Sigmoid colon (tissue), 7 donors: ENCODE results near the gene MBNL1. TPM values are rescaled to one million over a fixed set of nuclear protein-coding genes. Genes with fewer than 3 reads are reported as not detected.

ENCODE experiments used
- DNase-seq: peaks from one replicate; pipeline ENCODE4 v3.0.0-alpha.2; 2019
- H3K27ac ChIP-seq, 4 donors: fragments of 200-600 bp; sonication (generic); one replicate each; pipeline ENCODE4 v1.5.1; 2016 to 2019; ENCODE audit warnings: mild to moderate bottlenecking in 1 of 4
- H3K27me3 ChIP-seq, 3 donors: fragments of 200-600 bp; sonication (generic); one replicate each; pipeline ENCODE4 v1.5.1; 2019; ENCODE audit warnings: mild to moderate bottlenecking in 1 of 3
- H3K36me3 ChIP-seq, 4 donors: fragments of 200-600 bp; sonication (generic); one replicate each; pipeline ENCODE4 v1.5.1; 2016 to 2019
- H3K4me1 ChIP-seq, 4 donors: fragments of 200-600 bp; sonication (generic); one replicate each; pipeline ENCODE4 v1.5.1; 2017 to 2019
- H3K4me3 ChIP-seq, 4 donors: fragments of 200-600 bp; sonication (generic); one replicate each; pipeline ENCODE4 v1.5.1; 2017 to 2019; ENCODE audit warnings: mild to moderate bottlenecking in 2 of 4, moderate library complexity in 1 of 4
- H3K9me3 ChIP-seq, 4 donors: fragments of 200-600 bp in 3 of 4; sonication (generic) in 3 of 4; one replicate each; pipeline versions ENCODE4 v1.5.1 to v1.6.1; 2013 to 2019
- EP300 ChIP-seq, 4 donors: sonication (generic); formaldehyde crosslinking; IDR thresholded peaks; one replicate each; pipeline ENCODE4 v1.6.1; 2017; ENCODE audit warnings: antibody characterized with exemption in 4 of 4
- POLR2A ChIP-seq, 2 donors: fragments of 450-650 bp; IDR thresholded peaks; one replicate each; pipeline ENCODE4 v1.6.1; 2016; ENCODE audit warnings: antibody characterized with exemption in 2 of 2, mild to moderate bottlenecking in 2 of 2, moderate library complexity in 2 of 2
- POLR2AphosphoS5 ChIP-seq, 4 donors: sonication (generic); formaldehyde crosslinking; IDR thresholded peaks; one replicate each; pipeline ENCODE4 v1.6.1; 2017; ENCODE audit warnings: antibody characterized with exemption in 4 of 4
- WGBS, 2 donors: extraction: QIAGEN DNeasy Blood & Tissue Kit; methylation state at CpG; one replicate each; pipeline ENCODE4 v1.1.7; 2013; 5-methylcytosine and 5-hydroxymethylcytosine counted together
- intact Hi-C: fragments of 100-400 bp; cut with DNase I; formaldehyde crosslinking; loops from one replicate; pipeline ENCODE4 v1.15.1; 2023
- polyA plus RNA-seq, 3 donors: library from polyadenylated mRNA; stranded (reverse); fragments of 200-250 nt; gene quantifications; one replicate each; pipeline ENCODE4 v1.2.3, GENCODE V29; 2013
- total RNA-seq, 4 donors: library from RNA; depleted of rRNA; stranded (reverse); fragments of >200 nt; gene quantifications; one replicate each; pipeline ENCODE4 v1.1.0, GENCODE V29; 2016
- TF ChIP-seq, protein P1 (sequence below), 4 experiments: fragments of 450-650 bp in 3 of 4; fragments of 200-600 bp in 1 of 4; IDR thresholded peaks; one replicate each; pipeline ENCODE4 v1.5.1; 2016 to 2019; ENCODE audit warnings: antibody characterized with exemption in 4 of 4, mild to moderate bottlenecking in 3 of 4, moderate library complexity in 2 of 4
- donor health status: healthy with polysubstance abuse.
- donor health status: Bipolar disorder and iron deficiency.
- donor health status: healthy.

Gene MBNL1
- total and polyA plus RNA-seq, 7 donors: 60.5 to 898 (median 602) TPM

DNA sequence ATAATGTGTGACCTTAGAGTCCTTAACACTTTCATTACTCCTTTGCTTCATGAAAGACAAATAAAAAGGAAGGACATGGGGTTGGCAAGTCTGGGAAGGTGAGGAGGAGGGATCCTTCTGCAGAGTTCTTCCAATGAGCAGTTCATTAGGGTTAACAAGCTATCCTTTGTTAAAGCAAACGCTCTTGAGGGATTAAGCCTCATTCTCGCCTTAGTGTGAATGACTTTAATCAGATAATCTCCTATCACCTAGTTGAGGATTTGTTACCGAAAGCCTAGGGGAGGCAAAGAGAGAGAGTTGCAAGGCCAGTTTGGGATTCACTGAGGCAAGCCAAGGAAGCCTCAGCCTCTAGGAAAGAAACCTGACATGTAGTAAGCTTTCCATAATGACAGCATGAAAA is 7.4 kb upstream of the MBNL1 start:
- H3K36me3 ChIP-seq: no peaks in the 10 kb centered on the region
- no peak overlapping the region for H3K4me3 ChIP-seq
- intact Hi-C loops: no loop called here
- H3K4me1 ChIP-seq: peaks cover 0 to 95% (median 69%) of the 10 kb centered on the region in 4 donors
- no peak for TF ChIP-seq POLR2A (IDR thresholded peaks at IDR 0.05)
- TF ChIP-seq POLR2AphosphoS5 (IDR thresholded peaks at IDR 0.05): no peak
- no peak for TF ChIP-seq EP300 (IDR thresholded peaks at IDR 0.05)
- TF ChIP-seq, protein P1, sequence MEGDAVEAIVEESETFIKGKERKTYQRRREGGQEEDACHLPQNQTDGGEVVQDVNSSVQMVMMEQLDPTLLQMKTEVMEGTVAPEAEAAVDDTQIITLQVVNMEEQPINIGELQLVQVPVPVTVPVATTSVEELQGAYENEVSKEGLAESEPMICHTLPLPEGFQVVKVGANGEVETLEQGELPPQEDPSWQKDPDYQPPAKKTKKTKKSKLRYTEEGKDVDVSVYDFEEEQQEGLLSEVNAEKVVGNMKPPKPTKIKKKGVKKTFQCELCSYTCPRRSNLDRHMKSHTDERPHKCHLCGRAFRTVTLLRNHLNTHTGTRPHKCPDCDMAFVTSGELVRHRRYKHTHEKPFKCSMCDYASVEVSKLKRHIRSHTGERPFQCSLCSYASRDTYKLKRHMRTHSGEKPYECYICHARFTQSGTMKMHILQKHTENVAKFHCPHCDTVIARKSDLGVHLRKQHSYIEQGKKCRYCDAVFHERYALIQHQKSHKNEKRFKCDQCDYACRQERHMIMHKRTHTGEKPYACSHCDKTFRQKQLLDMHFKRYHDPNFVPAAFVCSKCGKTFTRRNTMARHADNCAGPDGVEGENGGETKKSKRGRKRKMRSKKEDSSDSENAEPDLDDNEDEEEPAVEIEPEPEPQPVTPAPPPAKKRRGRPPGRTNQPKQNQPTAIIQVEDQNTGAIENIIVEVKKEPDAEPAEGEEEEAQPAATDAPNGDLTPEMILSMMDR (IDR thresholded peaks at IDR 0.05): no peak
- WGBS, 2 donors: 92 to 96% methylated on average over 3 of the region's 3 CpGs
- no peaks in the 10 kb centered on the region for H3K27me3 ChIP-seq
- H3K9me3 ChIP-seq: no peaks in the 10 kb centered on the region
- H3K27ac ChIP-seq: peak overlapping the region in 3 of 4 donors; percentile 56 to 98 (median 78)
- no peak for DNase-seq

DNA sequence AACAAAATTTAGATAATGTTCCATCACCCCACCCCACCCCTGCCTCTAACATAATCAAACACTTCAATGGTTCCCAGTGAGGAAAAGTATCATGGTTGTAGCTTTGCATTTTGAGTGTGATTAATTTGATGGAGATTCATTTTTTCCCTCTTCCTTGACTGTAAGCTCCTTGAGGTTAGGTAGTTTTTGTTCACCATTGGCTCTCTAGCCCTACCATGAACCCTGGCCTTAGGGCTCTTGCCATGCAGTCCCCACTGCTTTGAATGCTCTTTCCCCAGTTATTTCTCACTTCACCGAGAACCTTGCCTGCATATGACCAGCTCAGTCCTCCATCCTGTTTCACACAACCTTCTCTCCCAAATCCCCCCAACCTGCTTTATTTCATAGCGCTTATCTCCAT is 5.0 kb upstream of the MBNL1 start:
- peaks cover 0 to 85% (median 67%) of the 10 kb centered on the region in 4 donors for H3K4me1 ChIP-seq
- no peaks in the 10 kb centered on the region for H3K36me3 ChIP-seq
- H3K9me3 ChIP-seq: no peaks in the 10 kb centered on the region
- 73 to 96% methylated on average over 2 of the region's 2 CpGs for WGBS, 2 donors
- intact Hi-C loops: no loop called here
- peak overlapping the region; percentile 58 to 99 (median 98) for H3K27ac ChIP-seq
- H3K4me3 ChIP-seq: no peak overlapping the region
- TF ChIP-seq POLR2AphosphoS5 (IDR thresholded peaks at IDR 0.05) (no peak), EP300 (IDR thresholded peaks at IDR 0.05) (no peak), POLR2A (IDR thresholded peaks at IDR 0.05) (no peak)
- TF ChIP-seq, protein P1 (IDR thresholded peaks at IDR 0.05): no peak
- no peaks in the 10 kb centered on the region for H3K27me3 ChIP-seq
- no peak for DNase-seq

GRCh38 chr3:152264378-152264777 is 4.4 kb upstream of the MBNL1 start:
- H3K27me3 ChIP-seq: no peaks in the 10 kb centered on the region
- intact Hi-C loops: no loop called here
- H3K9me3 ChIP-seq: no peaks in the 10 kb centered on the region
- H3K4me1 ChIP-seq: peaks cover 0 to 78% (median 61%) of the 10 kb centered on the region in 4 donors
- no peaks in the 10 kb centered on the region for H3K36me3 ChIP-seq
- no peak for TF ChIP-seq POLR2AphosphoS5 (IDR thresholded peaks at IDR 0.05)
- no peak for TF ChIP-seq EP300 (IDR thresholded peaks at IDR 0.05)
- TF ChIP-seq, protein P1 (IDR thresholded peaks at IDR 0.05): no peak
- TF ChIP-seq POLR2A (IDR thresholded peaks at IDR 0.05): no peak
- no peak for DNase-seq
- peak overlapping the region; percentile 58 to 99 (median 98) for H3K27ac ChIP-seq
- no peak overlapping the region for H3K4me3 ChIP-seq

GRCh38 chr3:152266221-152266995 is 2.3 kb upstream of the MBNL1 start:
- peak overlapping the region; percentile 78 to 86 (median 82) for H3K4me3 ChIP-seq
- H3K27me3 ChIP-seq: no peaks in the 10 kb centered on the region
- no peaks in the 10 kb centered on the region for H3K9me3 ChIP-seq
- peak; percentile 96 for DNase-seq
- 33 to 53% methylated on average over 3 of the region's 3 CpGs for WGBS, 2 donors
- no peaks in the 10 kb centered on the region for H3K36me3 ChIP-seq
- intact Hi-C loops: loop anchor here (2.0 to 5.0 kb wide), 3 partner anchors 62 to 176 kb away; no protein-coding TSS in a partner anchor
- peak overlapping the region; percentile 98 to 99 (median 99) for H3K27ac ChIP-seq
- peaks cover 0 to 61% (median 46%) of the 10 kb centered on the region in 4 donors for H3K4me1 ChIP-seq
- TF ChIP-seq, protein P1 (IDR thresholded peaks at IDR 0.05): peak in 2 of 4 experiments; percentile 22
- TF ChIP-seq POLR2A (IDR thresholded peaks at IDR 0.05) (peak; percentile 64 to 85), POLR2AphosphoS5 (IDR thresholded peaks at IDR 0.05) (peak; percentile 95 to 98 (median 96)), EP300 (IDR thresholded peaks at IDR 0.05) (peak in 2 of 4 donors; percentile 26 to 65)
